ENCODE measurements around the gene VTI1B. TPM values are rescaled to one million over a fixed set of nuclear protein-coding genes. Genes with fewer than 3 reads are reported as not detected.
A peak's percentile ranks its signal among the peaks of the same experiment; 100 is the strongest.

VTI1B gene
- total and polyA plus RNA-seq, 10 of the 15 experiments (the other 5 are each of a cell fraction or from before 2014, with no cell fraction given), result 15.0 to 117 (median 50.5) TPM

DNA sequence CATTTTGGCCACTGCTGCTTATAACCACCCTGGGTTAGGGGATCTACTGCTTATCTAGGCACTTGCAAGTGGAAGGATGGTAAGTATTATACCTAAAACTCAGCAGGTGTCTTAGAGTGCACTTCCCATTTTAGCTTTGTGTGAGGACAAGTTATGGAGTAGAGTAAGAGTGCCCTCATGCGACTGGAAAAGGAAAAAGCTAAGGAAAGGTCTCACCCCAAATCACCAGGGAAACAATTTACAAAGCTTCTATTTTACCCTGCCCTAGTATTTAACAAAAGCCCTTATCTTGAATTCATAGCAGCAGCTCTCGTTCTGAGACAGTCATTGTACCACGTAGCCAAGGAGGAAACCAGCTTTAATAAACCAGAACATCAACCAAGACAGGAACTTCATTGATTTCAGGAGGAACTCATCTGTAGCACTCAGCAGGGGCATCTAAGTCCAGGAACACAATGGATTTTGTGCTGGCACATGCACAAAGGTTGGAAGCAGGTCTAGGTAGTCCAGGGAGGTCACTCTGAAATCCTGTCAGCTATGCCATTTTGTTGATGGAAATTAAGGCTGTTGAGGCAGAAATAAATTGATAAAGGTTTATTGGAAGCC lies 30.2 kb upstream of the VTI1B start:
- no peak overlapping the region for H3K9ac ChIP-seq (ENCODE audit: control insufficient read depth, insufficient read depth, low read length)
- H3K4me3 ChIP-seq, result no peak overlapping the region
- 0% methylated on average over 3 of the region's 3 CpGs for WGBS (ENCODE audit: insufficient coverage, insufficient replicate concordance, low lambda C conversion rate, missing lambda C conversion rate)
- ChIA-PET SMC1A (ENCODE audit: uncharacterized antibody, unreplicated experiment) (interaction anchor here (0.6 to 5.8 kb wide), 44 partner anchors 8 to 284 kb away, joined by 3 to 206 read pairs (median 6); partner anchors contain the start of genes ARG2, PIGH, RDH11 and VTI1B), POLR2A (interaction anchor here (0.9 to 2.6 kb wide), 7 partner anchors 11 to 1115 kb away, joined by 3 to 18 read pairs (median 4); partner anchors contain the start of gene RDH11), CTCF (interaction anchor here (0.7 to 12.3 kb wide), 59 partner anchors 10 to 1345 kb away, joined by 3 to 359 read pairs (median 6); partner anchors contain the start of genes ARG2, ATP6V1D, EIF2S1 and PIGH), RAD21 (ENCODE audit: unreplicated experiment) (interaction anchor here (0.6 to 8.5 kb wide), 34 partner anchors 8 to 1345 kb away, joined by 3 to 153 read pairs (median 6); partner anchors contain the start of genes ARG2, PIGH, RDH11 and VTI1B)
- no peaks in the 10 kb centered on the region for H4K20me1 ChIP-seq (ENCODE audit: control insufficient read depth, insufficient read depth)
- H3K9me3 ChIP-seq (replicated peaks; ENCODE audit: control insufficient read depth, insufficient read depth, low read length), result no peaks in the 10 kb centered on the region; the same call in 2 of the 3 replicates
- no peak overlapping the region for H3K27ac ChIP-seq (ENCODE audit: control insufficient read depth, insufficient read depth)
- intact Hi-C loops (cut with micrococcal nuclease; ENCODE audit: unreplicated experiment) (loop anchor here (1.0 to 2.0 kb wide), 5 partner anchors 37 to 278 kb away; no protein-coding TSS in a partner anchor), in situ Hi-C loops (cut with MboI) (loop anchor here (5.0 to 10.0 kb wide), 3 partner anchors 82 to 280 kb away; no protein-coding TSS in a partner anchor)
- no peak overlapping the region; the same call in 1 of the 2 replicates for H3K4me2 ChIP-seq (ENCODE audit: control insufficient read depth, insufficient read depth)
- ATAC-seq (peak; percentile 95), FAIRE-seq (peak; percentile 100), DNase-seq (ENCODE audit: low read depth, low spot score) (peak; percentile 45)
- no peaks in the 10 kb centered on the region for H3K27me3 ChIP-seq (replicated peaks in 1 of 2; ENCODE audit: control insufficient read depth in 2 of 2, insufficient read depth in 2 of 2, low read length in 1 of 2)
- no TSS peak for BruUV-seq (replicated peaks)
- no peaks in the 10 kb centered on the region for H3K36me3 ChIP-seq (ENCODE audit: control insufficient read depth in 2 of 2, insufficient read depth in 2 of 2, low read length in 1 of 2)
- peak overlapping the region; percentile 53; the same call in 1 of the 2 replicates for H2AFZ ChIP-seq (ENCODE audit: control insufficient read depth, low read depth, low read length)
- H3K79me2 ChIP-seq (ENCODE audit: control insufficient read depth, insufficient read depth, low read length), result no peaks in the 10 kb centered on the region
- no peaks in the 10 kb centered on the region for H3K4me1 ChIP-seq (ENCODE audit: control insufficient read depth, insufficient read depth, low read length)
- TF ChIP-seq NBN (IDR thresholded peaks at IDR 0.05) (0 out of 2 replicates have a peak, but pooled peaks have one; percentile 39), ZNF207 (IDR thresholded peaks at IDR 0.05; ENCODE audit: borderline replicate concordance) (0 out of 2 replicates have a peak, but pooled peaks have one; percentile 71), TAF1 (IDR thresholded peaks at IDR 0.05; ENCODE audit: borderline replicate concordance, low read depth, low read length) (no peak), RAD21 (IDR thresholded peaks at IDR 0.05; ENCODE audit: insufficient read depth, low read depth, low read length) (peak; percentile 94)
- TF ChIP-seq, protein P1, sequence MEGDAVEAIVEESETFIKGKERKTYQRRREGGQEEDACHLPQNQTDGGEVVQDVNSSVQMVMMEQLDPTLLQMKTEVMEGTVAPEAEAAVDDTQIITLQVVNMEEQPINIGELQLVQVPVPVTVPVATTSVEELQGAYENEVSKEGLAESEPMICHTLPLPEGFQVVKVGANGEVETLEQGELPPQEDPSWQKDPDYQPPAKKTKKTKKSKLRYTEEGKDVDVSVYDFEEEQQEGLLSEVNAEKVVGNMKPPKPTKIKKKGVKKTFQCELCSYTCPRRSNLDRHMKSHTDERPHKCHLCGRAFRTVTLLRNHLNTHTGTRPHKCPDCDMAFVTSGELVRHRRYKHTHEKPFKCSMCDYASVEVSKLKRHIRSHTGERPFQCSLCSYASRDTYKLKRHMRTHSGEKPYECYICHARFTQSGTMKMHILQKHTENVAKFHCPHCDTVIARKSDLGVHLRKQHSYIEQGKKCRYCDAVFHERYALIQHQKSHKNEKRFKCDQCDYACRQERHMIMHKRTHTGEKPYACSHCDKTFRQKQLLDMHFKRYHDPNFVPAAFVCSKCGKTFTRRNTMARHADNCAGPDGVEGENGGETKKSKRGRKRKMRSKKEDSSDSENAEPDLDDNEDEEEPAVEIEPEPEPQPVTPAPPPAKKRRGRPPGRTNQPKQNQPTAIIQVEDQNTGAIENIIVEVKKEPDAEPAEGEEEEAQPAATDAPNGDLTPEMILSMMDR (IDR thresholded peaks at IDR 0.05 in 2 of 3, conservative IDR thresholded peaks at IDR 0.05 in 1 of 3; ENCODE audit: control insufficient read depth in 2 of 3, extremely low read depth in 1 of 3, insufficient read depth in 1 of 3, low read depth in 3 of 3, low read length in 3 of 3), result peak; percentile 70 to 89 (median 77)
- TF ChIP-seq, protein P2, sequence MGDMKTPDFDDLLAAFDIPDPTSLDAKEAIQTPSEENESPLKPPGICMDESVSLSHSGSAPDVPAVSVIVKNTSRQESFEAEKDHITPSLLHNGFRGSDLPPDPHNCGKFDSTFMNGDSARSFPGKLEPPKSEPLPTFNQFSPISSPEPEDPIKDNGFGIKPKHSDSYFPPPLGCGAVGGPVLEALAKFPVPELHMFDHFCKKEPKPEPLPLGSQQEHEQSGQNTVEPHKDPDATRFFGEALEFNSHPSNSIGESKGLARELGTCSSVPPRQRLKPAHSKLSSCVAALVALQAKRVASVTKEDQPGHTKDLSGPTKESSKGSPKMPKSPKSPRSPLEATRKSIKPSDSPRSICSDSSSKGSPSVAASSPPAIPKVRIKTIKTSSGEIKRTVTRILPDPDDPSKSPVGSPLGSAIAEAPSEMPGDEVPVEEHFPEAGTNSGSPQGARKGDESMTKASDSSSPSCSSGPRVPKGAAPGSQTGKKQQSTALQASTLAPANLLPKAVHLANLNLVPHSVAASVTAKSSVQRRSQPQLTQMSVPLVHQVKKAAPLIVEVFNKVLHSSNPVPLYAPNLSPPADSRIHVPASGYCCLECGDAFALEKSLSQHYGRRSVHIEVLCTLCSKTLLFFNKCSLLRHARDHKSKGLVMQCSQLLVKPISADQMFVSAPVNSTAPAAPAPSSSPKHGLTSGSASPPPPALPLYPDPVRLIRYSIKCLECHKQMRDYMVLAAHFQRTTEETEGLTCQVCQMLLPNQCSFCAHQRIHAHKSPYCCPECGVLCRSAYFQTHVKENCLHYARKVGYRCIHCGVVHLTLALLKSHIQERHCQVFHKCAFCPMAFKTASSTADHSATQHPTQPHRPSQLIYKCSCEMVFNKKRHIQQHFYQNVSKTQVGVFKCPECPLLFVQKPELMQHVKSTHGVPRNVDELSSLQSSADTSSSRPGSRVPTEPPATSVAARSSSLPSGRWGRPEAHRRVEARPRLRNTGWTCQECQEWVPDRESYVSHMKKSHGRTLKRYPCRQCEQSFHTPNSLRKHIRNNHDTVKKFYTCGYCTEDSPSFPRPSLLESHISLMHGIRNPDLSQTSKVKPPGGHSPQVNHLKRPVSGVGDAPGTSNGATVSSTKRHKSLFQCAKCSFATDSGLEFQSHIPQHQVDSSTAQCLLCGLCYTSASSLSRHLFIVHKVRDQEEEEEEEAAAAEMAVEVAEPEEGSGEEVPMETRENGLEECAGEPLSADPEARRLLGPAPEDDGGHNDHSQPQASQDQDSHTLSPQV (IDR thresholded peaks at IDR 0.05), result 0 out of 2 replicates have a peak, but pooled peaks have one; percentile 26
- TF ChIP-seq, protein P3, sequence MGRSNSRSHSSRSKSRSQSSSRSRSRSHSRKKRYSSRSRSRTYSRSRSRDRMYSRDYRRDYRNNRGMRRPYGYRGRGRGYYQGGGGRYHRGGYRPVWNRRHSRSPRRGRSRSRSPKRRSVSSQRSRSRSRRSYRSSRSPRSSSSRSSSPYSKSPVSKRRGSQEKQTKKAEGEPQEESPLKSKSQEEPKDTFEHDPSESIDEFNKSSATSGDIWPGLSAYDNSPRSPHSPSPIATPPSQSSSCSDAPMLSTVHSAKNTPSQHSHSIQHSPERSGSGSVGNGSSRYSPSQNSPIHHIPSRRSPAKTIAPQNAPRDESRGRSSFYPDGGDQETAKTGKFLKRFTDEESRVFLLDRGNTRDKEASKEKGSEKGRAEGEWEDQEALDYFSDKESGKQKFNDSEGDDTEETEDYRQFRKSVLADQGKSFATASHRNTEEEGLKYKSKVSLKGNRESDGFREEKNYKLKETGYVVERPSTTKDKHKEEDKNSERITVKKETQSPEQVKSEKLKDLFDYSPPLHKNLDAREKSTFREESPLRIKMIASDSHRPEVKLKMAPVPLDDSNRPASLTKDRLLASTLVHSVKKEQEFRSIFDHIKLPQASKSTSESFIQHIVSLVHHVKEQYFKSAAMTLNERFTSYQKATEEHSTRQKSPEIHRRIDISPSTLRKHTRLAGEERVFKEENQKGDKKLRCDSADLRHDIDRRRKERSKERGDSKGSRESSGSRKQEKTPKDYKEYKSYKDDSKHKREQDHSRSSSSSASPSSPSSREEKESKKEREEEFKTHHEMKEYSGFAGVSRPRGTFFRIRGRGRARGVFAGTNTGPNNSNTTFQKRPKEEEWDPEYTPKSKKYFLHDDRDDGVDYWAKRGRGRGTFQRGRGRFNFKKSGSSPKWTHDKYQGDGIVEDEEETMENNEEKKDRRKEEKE (IDR thresholded peaks at IDR 0.05), result no peak
- TF ChIP-seq, protein P4, sequence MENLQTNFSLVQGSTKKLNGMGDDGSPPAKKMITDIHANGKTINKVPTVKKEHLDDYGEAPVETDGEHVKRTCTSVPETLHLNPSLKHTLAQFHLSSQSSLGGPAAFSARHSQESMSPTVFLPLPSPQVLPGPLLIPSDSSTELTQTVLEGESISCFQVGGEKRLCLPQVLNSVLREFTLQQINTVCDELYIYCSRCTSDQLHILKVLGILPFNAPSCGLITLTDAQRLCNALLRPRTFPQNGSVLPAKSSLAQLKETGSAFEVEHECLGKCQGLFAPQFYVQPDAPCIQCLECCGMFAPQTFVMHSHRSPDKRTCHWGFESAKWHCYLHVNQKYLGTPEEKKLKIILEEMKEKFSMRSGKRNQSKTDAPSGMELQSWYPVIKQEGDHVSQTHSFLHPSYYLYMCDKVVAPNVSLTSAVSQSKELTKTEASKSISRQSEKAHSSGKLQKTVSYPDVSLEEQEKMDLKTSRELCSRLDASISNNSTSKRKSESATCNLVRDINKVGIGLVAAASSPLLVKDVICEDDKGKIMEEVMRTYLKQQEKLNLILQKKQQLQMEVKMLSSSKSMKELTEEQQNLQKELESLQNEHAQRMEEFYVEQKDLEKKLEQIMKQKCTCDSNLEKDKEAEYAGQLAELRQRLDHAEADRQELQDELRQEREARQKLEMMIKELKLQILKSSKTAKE (IDR thresholded peaks at IDR 0.05; ENCODE audit: low read depth, poor library complexity, severe bottlenecking), result no peak

All from GM12878 (cell line).